B cell (primary cell): ENCODE results near the gene CHST15. TPM values are rescaled to one million over a fixed set of nuclear protein-coding genes. Genes with fewer than 3 reads are reported as not detected.

Experiments
- ATAC-seq: fragments of 200-7000 bp; cut with Tn5 transposase; one replicate; pipeline ENCODE4 v1.10.0; 2021; ENCODE audit warnings: low read depth, mild to moderate bottlenecking, moderate number of reproducible peaks, moderate library complexity
- CTCF ChIA-PET: fragments of 350-600 bp; sonication (Branson Sonifier 250); formaldehyde crosslinking; loops from one replicate; lab custom pipeline; 2021; ENCODE audit warnings: antibody characterized with exemption, inconsistent platforms; lab: Charles Lee
- POLR2A ChIA-PET: fragments of 350-600 bp; sonication (Branson Sonifier 250); formaldehyde crosslinking; loops from one replicate; lab custom pipeline; 2021; ENCODE audit warnings: antibody characterized with exemption; lab: Charles Lee
- DNase-seq: peaks from one replicate; pipeline ENCODE4 v3.0.0; 2013
- H2AFZ ChIP-seq: 2 replicates; pipeline ENCODE4 v1.6.1; 2012; ENCODE audit warnings: mild to moderate bottlenecking, low read depth, low read length; ENCODE audit not compliant: insufficient read depth, poor library complexity, severe bottlenecking
- H3K27ac ChIP-seq, 2 donors: 1 replicate in 1 of 2; 2 replicates in 1 of 2; pipeline ENCODE4 v1.5.1; 2012 to 2013; ENCODE audit warnings: low read length in 2 of 2, mild to moderate bottlenecking in 2 of 2, moderate library complexity in 1 of 2
- H3K27me3 ChIP-seq, 4 experiments: fragments of 200-600 bp in 1 of 4; sonication (generic) in 1 of 4; replicated peaks in 1 of 4; 1 replicate in 2 of 4; 2 replicates in 2 of 4; pipeline versions ENCODE4 v1.6.1 to v1.7.0; 2013 to 2016; ENCODE audit warnings: low read length in 3 of 4, mild to moderate bottlenecking in 2 of 4, mixed read lengths in 1 of 4, moderate library complexity in 1 of 4; ENCODE audit not compliant: insufficient read depth in 4 of 4, control insufficient read depth in 3 of 4; ENCODE audit errors: control extremely low read depth in 1 of 4
- H3K36me3 ChIP-seq, 2 experiments: replicated peaks in 1 of 2; 1 replicate in 1 of 2; 2 replicates in 1 of 2; pipeline versions ENCODE4 v1.6.1 to v1.7.1; 2013; ENCODE audit warnings: low read length in 1 of 2; ENCODE audit not compliant: insufficient read depth in 2 of 2, control insufficient read depth in 1 of 2; ENCODE audit errors: control extremely low read depth in 1 of 2, extremely low read depth in 1 of 2
- H3K4me1 ChIP-seq, 2 donors: fragments of 200-600 bp in 1 of 2; sonication (generic) in 1 of 2; 1 replicate in 1 of 2; 2 replicates in 1 of 2; pipeline versions ENCODE4 v1.5.1 to v1.6.1; 2013 to 2017; ENCODE audit warnings: low read length in 2 of 2; ENCODE audit not compliant: control insufficient read depth in 2 of 2, insufficient read depth in 2 of 2
- H3K4me2 ChIP-seq: replicated peaks from 2 replicates; pipeline ENCODE3; 2012; ENCODE audit warnings: mild to moderate bottlenecking, low read depth, low read length; ENCODE audit not compliant: poor library complexity, severe bottlenecking
- H3K4me3 ChIP-seq, 5 experiments: fragments of 200-600 bp in 1 of 5; sonication (generic) in 1 of 5; 1 replicate in 3 of 5; 2 replicates in 2 of 5; pipeline versions ENCODE4 v1.5.1 to v1.7.0; 2011 to 2016; ENCODE audit warnings: low read length in 4 of 5, mild to moderate bottlenecking in 4 of 5, low read depth in 2 of 5, control low read depth in 1 of 5, moderate library complexity in 1 of 5; ENCODE audit not compliant: insufficient read depth in 1 of 5; ENCODE audit errors: control extremely low read depth in 1 of 5, extremely low read depth in 1 of 5
- H3K79me2 ChIP-seq: fragments of 200-600 bp; sonication (generic); one replicate; pipeline ENCODE4 v1.6.0; 2016; ENCODE audit warnings: low read length; ENCODE audit not compliant: control insufficient read depth, insufficient read depth
- H3K9ac ChIP-seq: fragments of 200-600 bp; sonication (generic); 2 replicates; pipeline ENCODE4 v1.6.1; 2017; ENCODE audit warnings: mild to moderate bottlenecking, low read length, moderate library complexity
- H3K9me3 ChIP-seq, 3 donors: one replicate each; pipeline versions ENCODE4 v1.6.1 to v1.7.1; 2013; ENCODE audit warnings: low read length in 2 of 3; ENCODE audit not compliant: control insufficient read depth in 2 of 3, insufficient read depth in 1 of 3; ENCODE audit errors: control extremely low read depth in 1 of 3
- H4K20me1 ChIP-seq: 2 replicates; pipeline ENCODE4 v1.6.0; 2012; ENCODE audit warnings: mild to moderate bottlenecking, low read length; ENCODE audit not compliant: insufficient read depth, control insufficient read depth, poor library complexity, severe bottlenecking
- H3K27ac Mint-ChIP-seq: one replicate; pipeline ENCODE4 v1.8.0; 2021; ENCODE audit warnings: mixed read lengths
- H3K27me3 Mint-ChIP-seq: one replicate; pipeline ENCODE4 v1.8.0; 2021; ENCODE audit warnings: mixed read lengths
- H3K4me1 Mint-ChIP-seq: one replicate; pipeline ENCODE4 v1.8.0; 2021; ENCODE audit warnings: mixed read lengths
- H3K4me3 Mint-ChIP-seq: one replicate; pipeline ENCODE4 v1.8.0; 2021; ENCODE audit warnings: mixed read lengths
- H3K9me3 Mint-ChIP-seq: one replicate; pipeline ENCODE4 v1.8.0; 2022; ENCODE audit warnings: mixed read lengths; ENCODE audit not compliant: insufficient read depth
- EZH2 ChIP-seq: IDR thresholded peaks from 2 replicates; pipeline ENCODE4 v1.6.1; 2012; ENCODE audit warnings: borderline replicate concordance, low read depth, mild to moderate bottlenecking, moderate library complexity, low read length; ENCODE audit not compliant: insufficient read depth, poor library complexity, severe bottlenecking
- WGBS: methylation state at CpG from one replicate; pipeline ENCODE4 v1.1.5; 2013; ENCODE audit warnings: missing lambda C conversion rate; ENCODE audit not compliant: insufficient coverage; 5-methylcytosine and 5-hydroxymethylcytosine counted together
- intact Hi-C: fragments of 100-400 bp; cut with micrococcal nuclease; formaldehyde crosslinking; loops from one replicate; pipeline ENCODE4 v1.10.0; 2022
- polyA plus RNA-seq: library from polyadenylated mRNA; depleted of rRNA; stranded (reverse); fragments of >200 nt; gene quantifications from 2 replicates; pipeline ENCODE4 v1.2.3, GENCODE V29; 2012
- total RNA-seq, 2 donors: library from RNA; stranded (reverse); fragments of 120-200 nt in 1 of 2; gene quantifications; 1 replicate in 1 of 2; 2 replicates in 1 of 2; pipeline versions ENCODE4 v1.2.3 to v1.2.4, GENCODE V29; 2013 to 2022
- TF ChIP-seq, protein P1 (sequence below): fragments of 200-600 bp; IDR thresholded peaks from one replicate; pipeline ENCODE4 v1.8.0; 2022; ENCODE audit warnings: antibody characterized with exemption, mild to moderate bottlenecking

CHST15 gene
- total and polyA plus RNA-seq, 2 donors (not counting 1 experiment from before 2014, with no cell fraction given): 17.9 to 75.4 TPM

DNA sequence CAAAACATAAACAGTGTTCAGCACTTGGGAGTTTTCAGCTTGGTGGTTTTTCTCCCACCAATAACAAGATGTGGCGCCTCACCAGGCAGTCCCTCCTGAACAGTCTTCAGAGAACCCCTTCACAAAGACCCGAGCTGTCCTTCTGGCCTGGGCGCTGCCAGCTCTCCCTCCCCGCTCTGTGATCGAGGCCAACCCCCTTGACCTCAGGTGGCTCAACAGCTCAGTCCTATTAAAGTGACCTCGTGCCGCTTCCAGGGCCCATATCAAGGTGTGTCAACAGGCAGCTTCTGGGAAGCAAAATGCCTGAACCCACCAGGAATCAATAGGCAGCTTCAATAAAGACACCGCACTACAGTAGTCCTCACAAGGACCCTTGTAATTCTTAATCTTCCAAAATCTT lies 63.3 kb downstream of the CHST15 start:
- ATAC-seq (no peak), DNase-seq (no peak)
- peaks cover 19% of the 10 kb centered on the region for H3K4me1 Mint-ChIP-seq
- 96% methylated on average over 6 of the region's 8 CpGs for WGBS
- Histone ChIP-seq H3K4me1 (peaks cover 11 to 33% of the 10 kb centered on the region in 2 donors), H3K79me2 (peaks cover 15% of the 10 kb centered on the region), H3K9ac (no peak overlapping the region), H3K36me3 (peaks cover 0 to 30% of the 10 kb centered on the region in 2 experiments), H3K27ac (no peak overlapping the region), H3K9me3 (no peaks in the 10 kb centered on the region), H3K4me3 (no peak overlapping the region), H3K4me2 (no peak overlapping the region), H4K20me1 (peaks cover 10% of the 10 kb centered on the region), H3K27me3 (no peaks in the 10 kb centered on the region), H2AFZ (no peak overlapping the region)
- CTCF ChIA-PET: interaction anchor here (1.3 to 2.7 kb wide), 5 partner anchors 35 to 359 kb away, joined by 3 to 13 read pairs (median 4); no protein-coding TSS in a partner anchor
- no peak overlapping the region for H3K4me3 Mint-ChIP-seq
- H3K9me3 Mint-ChIP-seq: no peaks in the 10 kb centered on the region
- POLR2A ChIA-PET: interaction anchor here (1.2 kb wide), 1 partner anchor 50 kb away, joined by 3 read pairs; no protein-coding TSS in a partner anchor
- no peaks in the 10 kb centered on the region for H3K27me3 Mint-ChIP-seq
- TF ChIP-seq, protein P1, sequence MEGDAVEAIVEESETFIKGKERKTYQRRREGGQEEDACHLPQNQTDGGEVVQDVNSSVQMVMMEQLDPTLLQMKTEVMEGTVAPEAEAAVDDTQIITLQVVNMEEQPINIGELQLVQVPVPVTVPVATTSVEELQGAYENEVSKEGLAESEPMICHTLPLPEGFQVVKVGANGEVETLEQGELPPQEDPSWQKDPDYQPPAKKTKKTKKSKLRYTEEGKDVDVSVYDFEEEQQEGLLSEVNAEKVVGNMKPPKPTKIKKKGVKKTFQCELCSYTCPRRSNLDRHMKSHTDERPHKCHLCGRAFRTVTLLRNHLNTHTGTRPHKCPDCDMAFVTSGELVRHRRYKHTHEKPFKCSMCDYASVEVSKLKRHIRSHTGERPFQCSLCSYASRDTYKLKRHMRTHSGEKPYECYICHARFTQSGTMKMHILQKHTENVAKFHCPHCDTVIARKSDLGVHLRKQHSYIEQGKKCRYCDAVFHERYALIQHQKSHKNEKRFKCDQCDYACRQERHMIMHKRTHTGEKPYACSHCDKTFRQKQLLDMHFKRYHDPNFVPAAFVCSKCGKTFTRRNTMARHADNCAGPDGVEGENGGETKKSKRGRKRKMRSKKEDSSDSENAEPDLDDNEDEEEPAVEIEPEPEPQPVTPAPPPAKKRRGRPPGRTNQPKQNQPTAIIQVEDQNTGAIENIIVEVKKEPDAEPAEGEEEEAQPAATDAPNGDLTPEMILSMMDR: no peak
- TF ChIP-seq EZH2: no peak
- no peak overlapping the region for H3K27ac Mint-ChIP-seq
- intact Hi-C loops: no loop called here

- no peak for TF ChIP-seq EZH2
- TF ChIP-seq, protein P1: no peak
- ATAC-seq (no peak), DNase-seq (no peak)
- Mint-ChIP-seq H3K9me3 (no peaks in the 10 kb centered on the region), H3K4me1 (peaks cover 23% of the 10 kb centered on the region), H3K4me3 (no peak overlapping the region), H3K27ac (no peak overlapping the region), H3K27me3 (no peaks in the 10 kb centered on the region)
- Histone ChIP-seq H3K9me3 (no peaks in the 10 kb centered on the region), H3K79me2 (peaks cover 15% of the 10 kb centered on the region), H3K27me3 (no peaks in the 10 kb centered on the region), H3K36me3 (peaks cover 0 to 30% of the 10 kb centered on the region in 2 experiments), H3K9ac (no peak overlapping the region), H3K4me1 (peaks cover 12 to 28% of the 10 kb centered on the region in 2 donors), H2AFZ (no peak overlapping the region), H4K20me1 (peaks cover 10% of the 10 kb centered on the region), H3K27ac (no peak overlapping the region), H3K4me2 (no peak overlapping the region), H3K4me3 (no peak overlapping the region)
- ChIA-PET CTCF (interaction anchor here (1.3 to 2.7 kb wide), 5 partner anchors 34 to 360 kb away, joined by 3 to 13 read pairs (median 4); no protein-coding TSS in a partner anchor), POLR2A (no interaction called here)
- intact Hi-C loops: no loop called here
- WGBS: 92% methylated on average over 12 of the region's 12 CpGs
These were observed 63.8 kb downstream of the CHST15 start for GRCh38 chr10:124029559-124029958.
